Stimulated activated CD8-positive, alpha-beta memory T cell treated with anti-CD3 and anti-CD28 coated beads, Interleukin-7, amount 100 ng/mL, for 48 hours (primary cell): ENCODE data around the gene PSKH1.
"Not testable (repeated sequence)": the region's sequence is repeated elsewhere in the genome, so short reads cannot be mapped to it uniquely, and the experiment has no call there.

ENCODE experiments used
- DNase-seq, 2 donors: peaks; one replicate each; pipeline ENCODE4 v3.0.0-alpha.2; 2020; ENCODE audit warnings: low read depth in 1 of 2; ENCODE audit errors: extremely low read depth in 1 of 2

The PSKH1 gene

DNA sequence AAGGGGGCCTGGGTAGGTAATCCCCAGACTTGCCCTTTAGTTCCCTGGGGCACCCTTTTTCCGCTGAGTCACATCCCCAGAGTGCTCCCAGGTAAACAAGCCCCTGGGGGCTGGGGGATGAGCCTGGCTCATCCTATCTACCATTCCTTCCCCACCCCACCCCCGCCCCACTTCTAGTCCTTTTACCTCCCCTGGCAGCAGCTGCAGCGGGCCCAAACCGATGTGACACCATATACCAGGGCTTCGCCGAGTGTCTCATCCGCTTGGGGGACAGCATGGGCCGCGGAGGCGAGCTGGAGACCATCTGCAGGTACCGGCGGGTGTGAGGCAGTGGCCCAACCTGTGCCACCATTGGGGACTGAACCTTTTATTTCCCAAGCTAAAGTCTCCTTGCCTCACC, 7.5 kb upstream of the PSKH1 start:
- no peak for DNase-seq

DNA sequence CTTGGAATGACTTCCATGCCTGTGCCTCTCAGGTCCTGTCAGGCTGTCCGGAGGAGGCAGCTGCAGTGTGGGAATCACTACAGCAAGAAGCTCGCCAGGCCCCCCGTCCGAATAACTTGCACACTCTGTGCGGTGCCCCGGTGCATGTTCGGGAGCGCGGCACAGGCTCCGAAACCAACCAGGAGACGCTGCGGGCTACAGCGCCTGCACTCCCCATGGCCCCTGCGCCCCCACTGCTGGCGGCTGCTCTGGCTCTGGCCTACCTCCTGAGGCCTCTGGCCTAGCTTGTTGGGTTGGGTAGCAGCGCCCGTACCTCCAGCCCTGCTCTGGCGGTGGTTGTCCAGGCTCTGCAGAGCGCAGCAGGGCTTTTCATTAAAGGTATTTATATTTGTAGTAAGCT, 7.1 kb upstream of the PSKH1 start:
- no peak for DNase-seq

GRCh38 chr16:67886387-67886786, 6.7 kb upstream of the PSKH1 start:
- no peak for DNase-seq

DNA sequence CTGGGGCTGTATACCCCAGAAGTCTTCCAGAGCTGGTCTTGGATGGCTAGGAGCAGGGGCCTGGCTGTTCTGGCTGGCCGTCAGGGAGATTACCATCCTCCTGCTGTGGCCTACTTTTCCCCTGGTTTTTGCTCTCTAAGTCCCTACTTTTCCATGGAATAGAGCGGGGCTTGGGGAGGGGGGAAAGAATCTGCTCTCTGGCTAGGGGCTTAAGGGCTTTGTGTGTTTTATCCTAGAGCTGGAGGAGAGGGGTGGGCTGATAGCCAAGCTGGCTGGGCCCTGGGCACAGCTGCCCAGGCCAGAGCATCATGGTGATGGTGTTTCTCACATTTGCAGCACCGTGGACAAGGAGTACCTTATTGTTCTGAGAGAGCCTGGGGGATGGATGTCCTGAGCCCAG, 4.7 kb upstream of the PSKH1 start:
- DNase-seq = no peak

- no peak for DNase-seq
Observed at GRCh38 chr16:67892375-67892774, 679 bp upstream of the PSKH1 start.

GRCh38 chr16:67893743-67894399, 817 bp downstream of the PSKH1 start:
- no peak for DNase-seq

DNA sequence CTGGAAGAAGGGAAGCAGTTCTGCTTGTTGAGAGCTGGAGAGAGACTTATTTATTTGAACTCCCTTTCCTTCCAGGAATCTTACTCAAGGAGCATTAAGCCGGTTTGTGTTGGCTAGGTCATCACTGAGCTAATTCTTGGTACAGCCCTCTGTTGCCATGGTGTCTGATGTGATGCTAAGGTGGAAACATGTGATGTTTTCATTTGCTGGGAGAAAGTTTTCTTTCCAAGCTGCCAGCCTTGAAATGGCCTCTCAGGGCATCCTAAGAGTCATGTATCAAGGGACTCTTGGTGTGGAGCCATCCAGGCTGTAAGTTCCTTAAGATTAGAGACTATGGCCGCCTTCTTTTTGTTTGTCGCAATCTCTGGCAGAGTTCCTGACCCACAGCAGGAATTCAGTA, 4.2 kb downstream of the PSKH1 start:
- no peak for DNase-seq

DNA sequence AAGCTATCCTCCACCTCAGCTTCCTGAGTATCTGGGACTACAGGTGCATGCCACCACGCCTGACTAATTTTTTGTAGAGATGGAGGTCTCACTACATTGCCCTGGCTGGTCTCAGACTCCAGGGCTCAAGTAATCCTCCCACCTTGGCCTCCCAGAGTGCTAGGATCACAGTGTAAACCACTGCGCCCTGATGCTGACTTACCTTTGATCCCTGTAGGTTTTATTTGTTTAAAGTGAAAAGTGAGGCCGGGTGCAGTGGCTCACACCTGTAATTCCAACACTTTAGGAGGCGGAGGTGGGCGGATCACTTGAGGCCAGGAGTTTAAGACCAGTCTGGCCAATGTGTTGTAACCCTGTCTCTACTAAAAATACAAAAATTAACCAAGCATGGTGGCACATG, 8.7 kb downstream of the PSKH1 start:
- no peak for DNase-seq

DNA sequence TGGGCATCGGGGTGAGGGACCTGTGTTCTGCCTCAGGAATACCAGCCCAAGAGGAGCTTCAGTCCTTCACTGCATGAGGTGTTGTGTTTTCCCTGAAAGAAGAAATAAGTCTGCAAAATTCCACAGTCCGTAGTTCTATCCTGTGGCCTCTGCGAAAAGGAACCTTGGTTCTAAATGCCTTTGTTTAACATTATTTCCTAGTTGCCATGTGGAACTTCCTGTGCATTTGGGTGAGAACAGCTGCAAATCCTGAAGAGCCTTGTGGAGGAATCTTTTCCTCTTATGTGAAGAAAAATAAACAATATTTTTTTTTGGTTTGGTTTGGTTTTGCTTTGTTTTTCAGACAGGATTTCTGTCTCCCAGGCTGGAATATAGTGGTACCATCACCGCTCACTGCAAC, 9.8 kb downstream of the PSKH1 start:
- DNase-seq = no peak

DNA sequence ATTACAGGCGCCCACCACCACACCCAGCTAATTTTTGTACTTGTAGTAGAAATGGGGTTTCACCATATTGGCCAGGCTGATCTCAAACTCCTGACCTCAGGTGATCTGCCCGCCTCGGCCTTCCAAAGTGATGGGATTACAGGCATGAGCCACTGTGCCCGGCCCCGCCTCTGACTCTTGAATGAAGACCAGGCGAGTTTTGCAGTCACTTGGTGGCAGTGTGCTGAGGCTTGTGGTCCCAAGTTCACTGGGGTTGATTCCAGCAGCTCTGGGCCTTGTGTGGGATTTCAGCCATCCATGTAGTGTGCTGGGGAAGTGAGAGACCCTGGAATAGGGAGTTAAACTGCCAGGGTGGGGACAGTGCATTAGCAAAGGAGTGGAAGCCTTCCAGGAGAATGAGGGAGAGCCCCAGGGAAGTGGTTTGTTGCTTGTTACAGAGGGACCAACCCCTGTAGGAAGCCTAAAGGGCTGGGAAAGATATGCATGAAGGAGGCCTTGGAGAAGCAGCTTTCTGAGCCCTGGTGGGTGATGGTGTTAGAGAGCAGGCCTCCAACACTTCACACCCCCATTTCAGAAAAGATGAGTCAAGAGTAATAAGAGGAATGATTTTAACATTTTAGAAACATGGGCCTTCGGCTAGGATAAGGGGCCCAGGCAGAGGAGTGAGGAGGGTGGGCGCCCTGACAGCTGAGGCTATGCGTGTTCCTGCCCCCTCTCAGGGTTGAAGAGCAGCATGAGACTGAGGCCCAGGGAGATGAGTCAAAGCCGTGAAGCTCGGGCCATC, 14.5 kb downstream of the PSKH1 start:
- DNase-seq = no peak

DNA sequence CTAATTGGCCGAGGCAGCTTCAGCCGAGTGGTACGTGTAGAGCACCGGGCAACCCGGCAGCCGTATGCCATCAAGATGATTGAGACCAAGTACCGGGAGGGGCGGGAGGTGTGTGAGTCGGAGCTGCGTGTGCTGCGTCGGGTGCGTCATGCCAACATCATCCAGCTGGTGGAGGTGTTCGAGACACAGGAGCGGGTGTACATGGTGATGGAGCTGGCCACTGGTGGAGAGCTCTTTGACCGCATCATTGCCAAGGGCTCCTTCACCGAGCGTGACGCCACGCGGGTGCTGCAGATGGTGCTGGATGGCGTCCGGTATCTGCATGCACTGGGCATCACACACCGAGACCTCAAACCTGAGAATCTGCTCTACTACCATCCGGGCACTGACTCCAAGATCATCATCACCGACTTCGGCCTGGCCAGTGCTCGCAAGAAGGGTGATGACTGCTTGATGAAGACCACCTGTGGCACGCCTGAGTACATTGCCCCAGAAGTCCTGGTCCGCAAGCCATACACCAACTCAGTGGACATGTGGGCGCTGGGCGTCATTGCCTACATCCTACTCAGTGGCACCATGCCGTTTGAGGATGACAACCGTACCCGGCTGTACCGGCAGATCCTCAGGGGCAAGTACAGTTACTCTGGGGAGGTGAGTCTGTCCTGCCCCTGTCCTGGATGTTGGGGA, 16.1 kb downstream of the PSKH1 start:
- DNase-seq = no peak

- no peak for DNase-seq
Observed at GRCh38 chr16:67910158-67910557, 17.1 kb downstream of the PSKH1 start.

GRCh38 chr16:67914758-67915495, 21.9 kb downstream of the PSKH1 start:
- DNase-seq = no peak

GRCh38 chr16:67915496-67915769, 22.4 kb downstream of the PSKH1 start:
- not testable (repeated sequence) for DNase-seq

- no peak for DNase-seq
Observed at GRCh38 chr16:67915831-67916723, 23.0 kb downstream of the PSKH1 start.

DNA sequence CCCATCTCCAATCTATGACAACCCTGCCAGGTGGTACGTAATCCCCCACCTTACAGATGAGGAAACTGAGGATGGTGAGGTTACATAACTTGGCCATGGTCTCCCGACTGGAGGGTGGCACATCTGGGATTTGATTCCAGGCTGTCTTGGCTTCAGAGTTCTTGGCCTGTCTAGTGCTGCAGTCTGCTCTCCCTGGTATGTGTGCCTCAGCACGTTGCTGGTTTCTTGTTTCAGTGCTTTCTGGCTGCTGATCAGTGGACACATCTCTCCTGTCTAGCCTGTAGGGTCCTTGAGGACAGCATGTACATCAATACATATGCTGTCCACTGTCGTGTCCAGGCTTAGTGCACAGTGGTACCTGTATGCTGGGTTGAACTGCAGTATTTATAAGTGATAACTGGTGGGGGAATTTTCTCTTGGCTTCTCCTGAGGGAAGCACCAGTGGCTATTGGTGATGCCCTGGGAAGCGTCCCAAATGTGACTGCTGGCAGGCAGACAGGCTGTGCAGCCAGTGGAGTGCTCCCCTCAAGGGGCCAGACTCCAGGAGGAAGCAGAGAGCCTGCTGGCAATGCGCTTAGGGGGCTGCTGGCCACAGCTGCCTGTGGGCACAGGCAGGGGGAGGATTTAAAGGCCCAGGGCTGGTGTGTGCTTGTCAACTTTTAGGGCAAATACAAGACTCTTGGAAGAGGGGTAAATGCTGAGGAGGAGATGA, 24.2 kb downstream of the PSKH1 start:
- DNase-seq = no peak

GRCh38 chr16:67917852-67918236, 24.8 kb downstream of the PSKH1 start:
- DNase-seq = peak in 1 of 2 donors; percentile 67

GRCh38 chr16:67919622-67920221, 26.7 kb downstream of the PSKH1 start:
- no peak for DNase-seq

GRCh38 chr16:67922221-67922620, 29.2 kb downstream of the PSKH1 start:
- no peak for DNase-seq

- DNase-seq = no peak
Observed at GRCh38 chr16:67922740-67923139, 29.7 kb downstream of the PSKH1 start.
